Measurements from ENCODE around the gene RNF7.

DNA sequence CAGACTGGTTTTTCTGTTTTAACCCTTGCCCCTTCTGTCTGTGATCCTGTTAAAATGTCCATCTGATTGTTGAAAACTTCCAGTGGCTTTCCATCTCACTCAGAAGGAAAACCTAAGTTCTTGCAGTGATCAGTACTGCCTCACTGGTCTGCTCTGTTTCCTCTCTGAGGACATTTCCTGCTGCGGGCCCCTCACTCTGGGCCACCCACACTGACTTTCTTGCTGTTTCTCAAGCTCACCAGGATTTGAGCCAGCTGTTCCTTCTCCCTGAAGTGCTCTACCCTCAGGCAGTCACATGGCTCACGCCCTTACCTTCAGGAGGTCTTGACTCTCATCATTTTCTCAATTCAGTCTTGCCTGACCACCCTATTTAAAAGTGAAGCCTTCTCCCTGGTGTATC is 26.9 kb downstream of the RNF7 start:
- TF ChIP-seq, protein P1, sequence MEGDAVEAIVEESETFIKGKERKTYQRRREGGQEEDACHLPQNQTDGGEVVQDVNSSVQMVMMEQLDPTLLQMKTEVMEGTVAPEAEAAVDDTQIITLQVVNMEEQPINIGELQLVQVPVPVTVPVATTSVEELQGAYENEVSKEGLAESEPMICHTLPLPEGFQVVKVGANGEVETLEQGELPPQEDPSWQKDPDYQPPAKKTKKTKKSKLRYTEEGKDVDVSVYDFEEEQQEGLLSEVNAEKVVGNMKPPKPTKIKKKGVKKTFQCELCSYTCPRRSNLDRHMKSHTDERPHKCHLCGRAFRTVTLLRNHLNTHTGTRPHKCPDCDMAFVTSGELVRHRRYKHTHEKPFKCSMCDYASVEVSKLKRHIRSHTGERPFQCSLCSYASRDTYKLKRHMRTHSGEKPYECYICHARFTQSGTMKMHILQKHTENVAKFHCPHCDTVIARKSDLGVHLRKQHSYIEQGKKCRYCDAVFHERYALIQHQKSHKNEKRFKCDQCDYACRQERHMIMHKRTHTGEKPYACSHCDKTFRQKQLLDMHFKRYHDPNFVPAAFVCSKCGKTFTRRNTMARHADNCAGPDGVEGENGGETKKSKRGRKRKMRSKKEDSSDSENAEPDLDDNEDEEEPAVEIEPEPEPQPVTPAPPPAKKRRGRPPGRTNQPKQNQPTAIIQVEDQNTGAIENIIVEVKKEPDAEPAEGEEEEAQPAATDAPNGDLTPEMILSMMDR (IDR thresholded peaks at IDR 0.05): no peak
- no peak for TF ChIP-seq POLR2A (IDR thresholded peaks at IDR 0.05)
